Lung microvascular endothelial cell (primary cell): ENCODE data around the gene ZBTB42. TPM values are rescaled to one million over a fixed set of nuclear protein-coding genes. Genes with fewer than 3 reads are reported as not detected.

ENCODE experiments used
- DNase-seq, 2 donors: peaks; one replicate each; pipeline versions ENCODE4 v3.0.0 to v3.0.0-alpha.2; 2010; ENCODE audit warnings: low read depth in 2 of 2
- total RNA-seq: library from RNA; depleted of rRNA; stranded (reverse); fragments of >200 nt; gene quantifications from 2 replicates; pipeline ENCODE4 v1.2.1, GENCODE V29; 2014

Gene ZBTB42
- total RNA-seq, 1 donor from 2014 or later = 4.4 TPM

GRCh38 chr14:104769324-104770071, 31.4 kb upstream of the ZBTB42 start:
- no peak for DNase-seq

- no peak for DNase-seq
Observed at GRCh38 chr14:104770072-104770579, 30.8 kb upstream of the ZBTB42 start.

GRCh38 chr14:104770851-104771272, 30.0 kb upstream of the ZBTB42 start:
- DNase-seq = no peak

GRCh38 chr14:104771374-104771773, 29.5 kb upstream of the ZBTB42 start:
- no peak for DNase-seq

GRCh38 chr14:104771918-104772706, 28.8 kb upstream of the ZBTB42 start:
- no peak for DNase-seq

- no peak for DNase-seq
Observed at GRCh38 chr14:104772707-104773504, 28.0 kb upstream of the ZBTB42 start.

GRCh38 chr14:104773505-104774452, 27.1 kb upstream of the ZBTB42 start:
- DNase-seq = no peak

GRCh38 chr14:104774453-104775072, 26.3 kb upstream of the ZBTB42 start:
- DNase-seq = no peak

- no peak for DNase-seq
Observed at GRCh38 chr14:104775073-104775489, 25.8 kb upstream of the ZBTB42 start.

GRCh38 chr14:104776481-104776880, 24.4 kb upstream of the ZBTB42 start:
- DNase-seq = no peak

- DNase-seq = no peak
Observed at GRCh38 chr14:104776961-104777807, 23.7 kb upstream of the ZBTB42 start.

GRCh38 chr14:104777808-104778249, 23.1 kb upstream of the ZBTB42 start:
- DNase-seq = no peak

GRCh38 chr14:104778694-104779331, 22.1 kb upstream of the ZBTB42 start:
- DNase-seq = no peak

- no peak for DNase-seq
Observed at GRCh38 chr14:104779776-104780512, 21.0 kb upstream of the ZBTB42 start.

GRCh38 chr14:104780513-104781030, 20.3 kb upstream of the ZBTB42 start:
- DNase-seq = no peak

- no peak for DNase-seq
Observed at GRCh38 chr14:104781271-104782077, 19.4 kb upstream of the ZBTB42 start.
